ENCODE data around the gene SMARCC1.

Gene SMARCC1

DNA sequence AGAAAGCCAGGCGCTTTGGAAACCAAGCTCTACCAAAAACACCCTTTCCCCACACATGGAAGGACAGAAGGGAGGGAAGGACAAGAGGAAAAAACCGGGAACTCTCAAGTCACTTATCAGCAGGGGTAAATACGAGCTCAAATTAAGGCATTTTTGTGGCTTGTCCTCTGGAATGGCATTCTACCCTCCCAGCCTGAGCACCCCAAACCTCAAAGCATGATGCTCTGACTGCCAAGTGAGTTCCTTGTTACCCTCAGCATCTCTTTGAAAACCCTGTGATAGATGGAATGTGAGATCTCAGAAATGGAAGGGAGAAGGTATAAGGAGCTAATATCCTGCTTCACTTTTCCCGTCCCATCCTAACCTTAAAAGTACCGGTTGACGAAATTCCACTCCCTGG lies 194.9 kb downstream of the SMARCC1 start (continued):
- TF ChIP-seq, protein P1, sequence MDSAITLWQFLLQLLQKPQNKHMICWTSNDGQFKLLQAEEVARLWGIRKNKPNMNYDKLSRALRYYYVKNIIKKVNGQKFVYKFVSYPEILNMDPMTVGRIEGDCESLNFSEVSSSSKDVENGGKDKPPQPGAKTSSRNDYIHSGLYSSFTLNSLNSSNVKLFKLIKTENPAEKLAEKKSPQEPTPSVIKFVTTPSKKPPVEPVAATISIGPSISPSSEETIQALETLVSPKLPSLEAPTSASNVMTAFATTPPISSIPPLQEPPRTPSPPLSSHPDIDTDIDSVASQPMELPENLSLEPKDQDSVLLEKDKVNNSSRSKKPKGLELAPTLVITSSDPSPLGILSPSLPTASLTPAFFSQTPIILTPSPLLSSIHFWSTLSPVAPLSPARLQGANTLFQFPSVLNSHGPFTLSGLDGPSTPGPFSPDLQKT (IDR thresholded peaks at IDR 0.05; ENCODE audit: borderline replicate concordance, low read depth, low read length): no peak

GRCh38 chr3:47583320-47584075 lies 198.2 kb downstream of the SMARCC1 start:
- CTCF ChIA-PET: no interaction called here
- POLR2A ChIA-PET: no interaction called here
- H3K9me3 ChIP-seq (ENCODE audit: control insufficient read depth, insufficient read depth, low read depth, low read length): no peaks in the 10 kb centered on the region
- peaks cover 0 to 31% of the 10 kb centered on the region in 2 experiments; a peak in 1 of 3 replicates for H3K36me3 ChIP-seq (ENCODE audit: control insufficient read depth in 2 of 2, insufficient read depth in 1 of 2, low read length in 2 of 2)
- no peak overlapping the region for H3K4me3 ChIP-seq (ENCODE audit: low read depth, low read length)
- no peak overlapping the region for H3K27ac ChIP-seq (ENCODE audit: extremely low read depth, low read depth, low read length)
- TF ChIP-seq ZNF544 (tag by site-specific recombination; IDR thresholded peaks at IDR 0.05) (no peak), ZNF830 (tag by site-specific recombination; IDR thresholded peaks at IDR 0.05; ENCODE audit: low read depth) (no peak), ZNF677 (tag by site-specific recombination; IDR thresholded peaks at IDR 0.05) (no peak), SP7 (tag by site-specific recombination; IDR thresholded peaks at IDR 0.05) (no peak), ZNF580 (tag by site-specific recombination; IDR thresholded peaks at IDR 0.05) (no peak), ZNF341 (tag by site-specific recombination; IDR thresholded peaks at IDR 0.05; ENCODE audit: low read depth) (no peak), ZSCAN18 (tag by site-specific recombination; IDR thresholded peaks at IDR 0.05) (no peak), ZNF214 (tag by site-specific recombination; IDR thresholded peaks at IDR 0.05; ENCODE audit: borderline replicate concordance) (no peak), HOXA7 (CRISPR knock-in tag; IDR thresholded peaks at IDR 0.05; ENCODE audit: borderline replicate concordance) (no peak), BCL11B (tag by site-specific recombination; IDR thresholded peaks at IDR 0.05; ENCODE audit: low read depth) (no peak), TCF7L2 (IDR thresholded peaks at IDR 0.05; ENCODE audit: borderline replicate concordance, low read depth, low read length) (no peak), ZNF792 (tag by site-specific recombination; IDR thresholded peaks at IDR 0.05) (no peak), ZNF626 (tag by site-specific recombination; IDR thresholded peaks at IDR 0.05) (no peak)
- TF ChIP-seq, protein P2, sequence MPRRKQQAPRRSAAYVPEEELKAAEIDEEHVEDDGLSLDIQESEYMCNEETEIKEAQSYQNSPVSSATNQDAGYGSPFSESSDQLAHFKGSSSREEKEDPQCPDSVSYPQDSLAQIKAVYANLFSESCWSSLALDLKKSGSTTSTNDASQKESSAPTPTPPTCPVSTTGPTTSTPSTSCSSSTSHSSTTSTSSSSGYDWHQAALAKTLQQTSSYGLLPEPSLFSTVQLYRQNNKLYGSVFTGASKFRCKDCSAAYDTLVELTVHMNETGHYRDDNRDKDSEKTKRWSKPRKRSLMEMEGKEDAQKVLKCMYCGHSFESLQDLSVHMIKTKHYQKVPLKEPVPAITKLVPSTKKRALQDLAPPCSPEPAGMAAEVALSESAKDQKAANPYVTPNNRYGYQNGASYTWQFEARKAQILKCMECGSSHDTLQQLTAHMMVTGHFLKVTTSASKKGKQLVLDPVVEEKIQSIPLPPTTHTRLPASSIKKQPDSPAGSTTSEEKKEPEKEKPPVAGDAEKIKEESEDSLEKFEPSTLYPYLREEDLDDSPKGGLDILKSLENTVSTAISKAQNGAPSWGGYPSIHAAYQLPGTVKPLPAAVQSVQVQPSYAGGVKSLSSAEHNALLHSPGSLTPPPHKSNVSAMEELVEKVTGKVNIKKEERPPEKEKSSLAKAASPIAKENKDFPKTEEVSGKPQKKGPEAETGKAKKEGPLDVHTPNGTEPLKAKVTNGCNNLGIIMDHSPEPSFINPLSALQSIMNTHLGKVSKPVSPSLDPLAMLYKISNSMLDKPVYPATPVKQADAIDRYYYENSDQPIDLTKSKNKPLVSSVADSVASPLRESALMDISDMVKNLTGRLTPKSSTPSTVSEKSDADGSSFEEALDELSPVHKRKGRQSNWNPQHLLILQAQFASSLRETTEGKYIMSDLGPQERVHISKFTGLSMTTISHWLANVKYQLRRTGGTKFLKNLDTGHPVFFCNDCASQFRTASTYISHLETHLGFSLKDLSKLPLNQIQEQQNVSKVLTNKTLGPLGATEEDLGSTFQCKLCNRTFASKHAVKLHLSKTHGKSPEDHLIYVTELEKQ (tag by site-specific recombination; IDR thresholded peaks at IDR 0.05; ENCODE audit: borderline replicate concordance): no peak
- TF ChIP-seq, protein P3, sequence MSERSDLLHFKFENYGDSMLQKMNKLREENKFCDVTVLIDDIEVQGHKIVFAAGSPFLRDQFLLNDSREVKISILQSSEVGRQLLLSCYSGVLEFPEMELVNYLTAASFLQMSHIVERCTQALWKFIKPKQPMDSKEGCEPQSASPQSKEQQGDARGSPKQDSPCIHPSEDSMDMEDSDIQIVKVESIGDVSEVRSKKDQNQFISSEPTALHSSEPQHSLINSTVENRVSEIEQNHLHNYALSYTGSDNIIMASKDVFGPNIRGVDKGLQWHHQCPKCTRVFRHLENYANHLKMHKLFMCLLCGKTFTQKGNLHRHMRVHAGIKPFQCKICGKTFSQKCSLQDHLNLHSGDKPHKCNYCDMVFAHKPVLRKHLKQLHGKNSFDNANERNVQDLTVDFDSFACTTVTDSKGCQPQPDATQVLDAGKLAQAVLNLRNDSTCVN (tag by site-specific recombination; optimal IDR thresholded peaks at IDR 0.05): no peak
- TF ChIP-seq, protein P4, sequence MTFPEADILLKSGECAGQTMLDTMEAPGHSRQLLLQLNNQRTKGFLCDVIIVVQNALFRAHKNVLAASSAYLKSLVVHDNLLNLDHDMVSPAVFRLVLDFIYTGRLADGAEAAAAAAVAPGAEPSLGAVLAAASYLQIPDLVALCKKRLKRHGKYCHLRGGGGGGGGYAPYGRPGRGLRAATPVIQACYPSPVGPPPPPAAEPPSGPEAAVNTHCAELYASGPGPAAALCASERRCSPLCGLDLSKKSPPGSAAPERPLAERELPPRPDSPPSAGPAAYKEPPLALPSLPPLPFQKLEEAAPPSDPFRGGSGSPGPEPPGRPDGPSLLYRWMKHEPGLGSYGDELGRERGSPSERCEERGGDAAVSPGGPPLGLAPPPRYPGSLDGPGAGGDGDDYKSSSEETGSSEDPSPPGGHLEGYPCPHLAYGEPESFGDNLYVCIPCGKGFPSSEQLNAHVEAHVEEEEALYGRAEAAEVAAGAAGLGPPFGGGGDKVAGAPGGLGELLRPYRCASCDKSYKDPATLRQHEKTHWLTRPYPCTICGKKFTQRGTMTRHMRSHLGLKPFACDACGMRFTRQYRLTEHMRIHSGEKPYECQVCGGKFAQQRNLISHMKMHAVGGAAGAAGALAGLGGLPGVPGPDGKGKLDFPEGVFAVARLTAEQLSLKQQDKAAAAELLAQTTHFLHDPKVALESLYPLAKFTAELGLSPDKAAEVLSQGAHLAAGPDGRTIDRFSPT (tag by site-specific recombination; IDR thresholded peaks at IDR 0.05): no peak
- H3K4me1 ChIP-seq (ENCODE audit: control insufficient read depth, insufficient read depth, low read length): no peaks in the 10 kb centered on the region
